SKM-1 (cell line): Measurements from ENCODE around the gene RBBP8NL.
"Not testable (repeated sequence)": the region's sequence is repeated elsewhere in the genome, so short reads cannot be mapped to it uniquely, and the experiment has no call there.

ENCODE experiments used
- DNase-seq: peaks from one replicate; lab custom pipeline; 2025; ENCODE audit not compliant: unreplicated experiment; lab: John Stamatoyannopoulos, UW

RBBP8NL gene

DNA sequence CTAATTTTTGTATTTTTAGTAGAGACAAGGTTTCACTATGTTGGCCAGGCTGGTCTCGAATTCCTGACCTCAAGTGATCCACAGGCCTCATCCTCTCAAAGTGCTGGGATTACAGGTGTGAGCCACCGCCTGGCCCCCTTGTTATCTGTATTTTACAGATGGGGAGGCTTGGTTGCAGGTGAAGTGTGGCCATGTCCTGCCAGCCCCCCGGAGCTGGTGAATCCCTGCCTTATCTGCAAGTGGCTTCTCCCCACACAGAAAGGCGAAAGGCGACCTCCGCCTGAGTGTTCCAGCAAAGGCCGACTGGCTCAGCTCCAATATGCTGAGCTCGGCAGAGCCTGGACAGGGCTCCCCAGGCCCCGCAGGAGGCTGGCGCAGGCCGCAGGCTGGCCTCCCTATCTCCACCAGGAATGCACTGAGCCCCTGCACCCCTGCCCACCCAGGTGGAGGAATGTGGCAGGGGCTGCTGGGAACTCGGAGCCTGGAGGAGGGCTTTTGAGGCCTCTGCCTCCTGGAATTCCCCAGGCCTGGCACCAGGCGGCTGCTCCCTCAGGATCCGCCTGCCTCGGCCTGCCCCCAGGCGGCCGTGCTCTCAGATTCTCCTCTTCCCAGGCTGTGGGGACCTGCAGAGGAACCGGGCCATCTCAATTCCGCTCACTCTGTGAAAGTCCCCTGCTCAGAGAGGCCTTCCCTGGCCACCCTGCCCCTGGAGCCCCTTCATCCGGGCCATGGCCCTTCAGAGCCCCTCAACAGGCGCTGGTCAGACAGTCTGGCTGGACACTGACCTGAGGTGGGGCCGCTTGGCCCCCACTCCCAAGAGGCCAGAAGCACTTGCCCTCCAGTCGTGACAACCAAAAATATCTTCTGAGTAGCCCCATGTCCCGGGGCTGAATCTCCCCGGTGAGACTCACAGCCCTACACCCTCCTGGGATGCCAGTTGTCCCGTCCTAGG, 51.0 kb downstream of the RBBP8NL start:
- no peak for DNase-seq

DNA sequence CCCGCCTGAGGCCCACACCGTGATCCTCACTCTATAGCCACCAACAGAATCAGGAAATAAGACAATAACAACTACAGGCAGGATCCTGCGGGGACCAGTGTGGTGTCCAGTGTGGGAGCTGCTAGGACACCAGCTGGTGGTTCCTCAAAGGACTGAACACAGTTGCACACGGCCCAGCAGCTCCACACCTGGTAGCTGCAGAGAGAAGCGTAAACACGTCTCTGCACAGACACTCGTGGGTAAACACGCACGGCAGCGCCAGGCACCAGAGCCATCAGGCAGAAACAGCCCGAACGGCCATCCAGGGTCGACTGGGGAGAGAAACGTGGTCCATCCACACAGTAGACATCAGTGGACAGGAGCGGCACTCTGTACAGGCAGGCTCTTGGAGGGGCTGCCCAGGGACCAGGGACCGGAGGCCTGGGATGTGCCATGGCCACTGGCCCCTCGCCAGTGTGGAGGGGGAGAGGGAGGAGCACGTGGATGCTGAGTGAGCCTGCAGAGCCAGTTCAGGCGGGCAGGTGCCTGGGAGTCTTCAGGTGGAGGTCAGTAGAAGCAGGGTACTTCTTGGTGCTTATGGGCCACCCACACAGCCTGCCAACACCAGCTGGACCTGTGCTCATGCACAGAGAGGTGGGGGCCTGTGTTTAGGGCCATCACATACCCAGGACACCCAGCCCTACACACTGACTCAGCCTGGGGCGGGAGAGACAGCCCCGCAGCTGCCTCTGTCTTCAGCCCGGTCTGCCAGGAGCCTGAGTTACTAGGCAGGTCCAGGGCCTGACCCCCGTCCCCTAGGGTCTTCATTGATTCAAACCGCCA, 52.8 kb downstream of the RBBP8NL start:
- DNase-seq: no peak

DNA sequence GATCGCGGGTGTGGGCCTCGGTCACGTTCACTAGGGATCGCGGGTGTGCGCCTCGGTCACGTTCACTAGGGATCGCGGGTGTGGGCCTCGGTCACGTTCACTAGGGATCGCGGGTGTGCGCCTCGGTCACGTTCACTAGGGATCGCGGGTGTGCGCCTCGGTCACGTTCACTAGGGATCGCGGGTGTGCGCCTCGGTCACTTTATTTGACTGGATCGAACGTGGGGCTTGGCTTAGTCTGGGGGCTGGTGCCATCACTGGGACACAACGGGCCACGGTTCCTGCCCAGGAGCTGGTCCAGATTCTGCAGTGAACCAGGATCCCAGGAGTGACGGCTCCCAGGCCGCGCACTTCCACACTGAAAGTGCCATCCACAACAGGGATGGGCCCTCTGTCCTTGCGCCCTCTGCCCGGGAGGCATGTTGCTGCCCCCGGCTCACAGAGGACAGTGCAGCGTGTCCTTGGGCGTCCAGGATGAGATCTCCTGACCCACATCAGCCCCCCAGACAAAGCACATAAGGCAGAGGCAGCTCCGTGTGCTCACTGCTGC, 53.6 kb downstream of the RBBP8NL start:
- not testable (repeated sequence) for DNase-seq

DNA sequence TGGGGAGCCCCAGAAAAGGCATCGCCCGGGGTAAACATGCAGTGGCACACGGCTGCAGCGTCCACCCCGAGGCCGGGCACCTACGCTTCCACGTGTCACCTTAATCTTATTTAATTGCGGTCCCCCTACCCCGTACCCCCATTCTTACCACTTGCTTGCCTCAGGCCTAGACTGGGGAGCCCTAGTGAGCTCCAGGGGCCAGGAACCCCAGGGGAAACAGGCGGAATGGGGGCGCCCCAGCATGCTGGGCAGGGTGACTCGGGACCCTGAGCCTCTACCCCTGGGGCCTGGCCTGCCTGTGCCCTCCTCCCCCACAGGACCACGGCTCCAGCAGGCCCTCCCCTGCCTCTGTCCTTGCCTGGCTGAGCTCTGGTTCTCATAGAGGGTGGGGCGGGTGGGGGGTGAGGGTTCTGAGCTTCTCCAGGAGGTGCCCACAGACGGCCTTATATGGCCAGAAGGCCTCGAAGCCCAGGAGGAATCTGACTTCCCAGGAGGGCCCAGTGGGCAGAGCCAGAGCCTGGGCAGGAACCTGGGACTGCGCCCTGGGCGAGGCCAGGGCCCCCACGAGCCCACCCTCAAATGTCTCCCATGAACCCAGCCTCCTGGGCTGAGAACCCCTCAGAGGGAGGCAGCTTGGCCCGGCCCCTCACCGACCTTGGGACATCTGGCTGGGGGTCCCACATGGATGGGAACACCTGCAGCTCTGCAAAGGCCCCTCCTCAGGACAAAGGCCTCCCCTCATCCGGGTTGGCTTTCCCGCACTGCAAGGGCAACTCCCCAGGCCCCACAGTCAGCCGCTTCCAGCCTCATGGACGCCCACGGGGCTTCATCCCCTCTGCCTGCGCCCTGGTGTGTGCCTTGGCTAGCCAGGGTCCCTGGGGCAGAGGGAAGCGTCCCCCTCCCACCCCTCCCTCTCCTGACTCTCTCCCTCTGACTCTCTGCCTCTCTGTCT, 55.0 kb downstream of the RBBP8NL start:
- no peak for DNase-seq

DNA sequence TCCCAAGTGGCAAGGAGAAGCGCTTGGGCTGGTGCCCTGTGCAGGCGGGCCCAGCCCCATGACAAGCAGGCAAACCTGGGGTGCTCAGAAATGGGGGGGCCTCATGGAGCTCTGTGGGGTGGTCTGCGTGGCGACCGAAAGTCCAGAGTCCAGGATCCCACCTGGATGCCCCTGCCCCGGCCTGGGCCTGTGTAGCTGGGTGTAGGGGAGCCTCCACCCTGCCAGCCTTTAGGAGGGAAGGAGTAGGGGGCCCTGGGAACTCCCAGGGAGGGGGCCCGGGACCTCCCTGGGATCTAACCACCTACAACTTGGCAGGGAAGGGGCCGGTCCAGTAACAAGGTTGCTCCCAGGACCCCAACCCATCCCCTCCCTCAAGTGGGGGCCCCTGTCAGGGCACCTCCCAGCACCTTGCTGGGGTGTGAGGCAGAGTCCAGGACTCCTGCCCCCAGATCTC, 55.7 kb downstream of the RBBP8NL start:
- DNase-seq: no peak

DNA sequence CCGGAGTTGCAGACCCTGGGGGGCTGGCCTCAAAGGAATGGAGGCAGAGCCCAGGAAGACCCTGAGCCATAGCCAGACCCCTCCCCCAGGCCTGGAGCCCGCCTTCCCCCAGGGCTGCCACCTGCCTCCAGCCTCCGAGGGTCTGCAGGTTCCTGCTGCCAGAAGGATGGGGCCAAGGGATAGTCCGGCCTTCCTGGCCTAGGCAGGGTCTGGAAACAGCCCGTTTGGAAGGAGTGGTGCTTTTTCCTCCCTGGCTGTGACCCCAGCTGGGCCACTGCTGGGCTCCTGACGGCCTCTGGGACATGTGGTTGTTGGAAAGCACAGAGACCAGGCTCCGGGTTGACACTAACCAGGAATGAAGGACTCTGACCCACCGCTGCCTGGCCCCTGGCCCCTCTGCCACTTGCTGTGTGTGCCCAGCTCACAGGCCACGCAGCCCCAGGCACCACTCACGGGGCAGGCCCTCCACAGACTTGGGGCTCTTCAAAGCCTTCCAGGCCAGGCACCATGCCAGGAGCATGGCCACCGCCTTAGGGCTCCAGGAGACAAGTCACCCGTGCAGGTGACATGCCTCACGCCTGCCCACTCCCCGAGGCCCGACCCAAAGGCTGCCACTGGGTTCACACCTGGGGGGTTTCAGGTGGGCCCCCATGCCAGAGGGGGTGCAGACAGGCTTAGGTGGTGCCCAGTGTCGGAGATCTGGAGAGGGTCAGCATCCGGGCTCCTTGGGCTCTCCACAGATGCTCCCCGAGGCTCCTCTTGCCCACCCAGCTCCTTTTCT, 56.3 kb downstream of the RBBP8NL start:
- no peak for DNase-seq

DNA sequence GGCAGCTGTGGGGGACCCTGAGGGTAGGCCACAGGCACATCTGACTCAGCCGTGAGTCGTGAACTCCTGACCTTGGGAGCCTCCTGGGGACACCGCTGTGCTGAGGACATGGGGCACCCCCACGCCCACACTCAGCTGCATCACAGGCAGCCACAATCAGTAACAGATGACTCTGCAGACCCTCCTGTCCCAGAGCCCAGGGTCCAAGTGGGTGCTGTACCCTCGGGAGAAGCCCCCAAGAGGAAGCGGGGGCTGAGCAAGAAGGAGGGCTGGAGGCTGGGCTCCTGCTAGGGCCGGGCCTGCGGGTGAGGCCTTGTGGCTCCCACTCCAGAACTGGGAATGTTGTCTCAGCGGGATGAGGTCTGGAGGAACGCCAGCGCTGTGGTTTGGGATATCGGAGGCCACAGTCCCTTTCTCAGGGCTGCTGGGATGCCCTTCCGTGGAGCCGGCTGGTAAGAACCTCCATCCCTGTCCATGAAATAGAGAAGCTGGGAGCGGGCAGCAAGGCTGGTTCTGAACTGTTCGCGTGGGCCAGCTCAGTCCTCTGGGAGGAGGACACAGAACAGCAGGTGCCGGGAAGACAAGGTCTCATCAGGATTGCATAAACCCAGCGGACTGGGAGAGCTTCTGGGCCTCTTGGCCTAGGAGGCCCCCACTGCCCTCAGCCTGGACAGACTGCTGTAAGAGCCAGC, 57.1 kb downstream of the RBBP8NL start:
- DNase-seq: no peak

DNA sequence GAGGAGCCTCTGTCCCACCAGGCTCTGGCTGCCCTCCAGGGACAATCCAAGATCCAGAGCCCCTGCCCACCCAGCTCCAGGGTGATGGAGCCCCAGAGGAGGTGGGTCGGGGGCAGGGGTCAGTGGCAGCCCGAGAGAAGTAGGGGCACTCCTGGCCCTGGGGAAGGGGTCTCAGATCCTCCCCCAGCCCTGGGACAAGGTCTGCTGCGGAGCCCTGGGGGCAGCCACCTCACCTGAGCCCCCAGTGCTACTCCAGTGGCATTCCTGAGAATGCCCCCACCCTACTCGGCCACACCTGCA, 57.6 kb downstream of the RBBP8NL start:
- DNase-seq: no peak

DNA sequence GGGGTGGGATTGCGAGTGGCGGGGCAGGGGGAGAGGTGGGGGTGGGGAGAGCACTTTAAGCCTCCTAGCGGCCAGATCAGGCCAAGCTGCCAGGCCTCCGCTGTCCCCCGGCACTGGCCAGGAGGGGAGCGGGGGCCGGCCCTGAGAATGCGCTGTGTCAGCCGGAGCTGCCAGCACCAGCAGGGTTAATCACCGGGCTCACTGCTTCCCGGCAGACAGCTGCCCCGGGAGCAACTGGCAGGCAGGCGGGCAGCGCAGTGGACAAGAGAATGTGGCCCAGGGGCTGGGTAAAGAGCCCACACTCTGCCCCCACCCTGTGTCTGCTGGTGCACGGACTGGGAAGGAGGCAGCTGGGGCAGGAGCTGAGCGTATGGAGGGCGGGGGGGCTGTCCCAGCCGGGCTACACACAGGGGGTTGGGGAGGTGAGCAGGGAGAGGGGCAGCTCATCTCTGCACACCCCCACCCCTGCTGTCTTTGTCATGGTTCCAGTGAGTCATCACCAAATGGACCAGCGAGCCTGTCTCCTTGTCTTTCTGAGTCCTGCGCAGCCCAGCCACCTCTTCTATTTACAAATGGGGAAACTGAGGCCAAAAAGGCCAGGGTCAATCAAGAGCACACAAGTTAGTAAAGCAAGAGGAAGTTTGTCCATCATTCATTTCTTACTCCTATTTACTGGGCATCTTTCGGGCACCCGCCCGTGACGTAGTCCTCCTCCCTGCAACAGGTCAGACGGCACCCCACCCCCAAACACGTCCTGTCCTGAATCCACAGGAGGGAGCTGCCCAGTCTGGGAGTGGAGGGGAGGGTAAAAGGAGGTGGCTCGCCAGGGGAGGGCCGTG, 58.1 kb downstream of the RBBP8NL start:
- no peak for DNase-seq

DNA sequence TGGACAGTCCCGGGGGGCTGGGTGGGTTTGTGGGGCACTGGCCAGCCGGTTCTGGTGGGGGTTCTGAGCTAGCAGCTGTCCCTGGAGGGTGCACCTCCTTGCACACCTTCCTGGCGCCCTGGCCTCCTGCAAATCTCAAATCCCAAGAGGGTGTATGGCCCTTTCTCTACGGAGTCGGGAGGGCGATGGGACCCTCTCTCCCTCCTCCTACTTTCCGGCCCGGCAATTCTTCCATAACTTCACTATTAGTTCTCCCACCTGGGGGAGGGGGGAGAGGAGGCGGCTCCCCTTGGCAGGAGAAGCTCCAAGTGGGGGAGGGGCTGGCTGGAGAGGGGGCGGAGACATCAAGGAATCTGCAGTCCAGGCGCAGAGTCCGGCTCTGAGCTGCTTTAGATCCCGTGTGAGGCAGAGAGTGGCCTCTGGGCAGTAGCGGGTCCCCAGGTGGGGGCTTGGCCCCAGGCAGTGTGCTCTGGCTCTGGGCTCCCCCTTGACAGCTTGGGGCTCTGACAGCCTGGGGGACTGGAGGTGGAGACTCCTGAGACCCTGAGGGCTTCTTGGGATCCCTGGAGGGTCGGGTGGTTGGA, 58.9 kb downstream of the RBBP8NL start:
- no peak for DNase-seq

DNA sequence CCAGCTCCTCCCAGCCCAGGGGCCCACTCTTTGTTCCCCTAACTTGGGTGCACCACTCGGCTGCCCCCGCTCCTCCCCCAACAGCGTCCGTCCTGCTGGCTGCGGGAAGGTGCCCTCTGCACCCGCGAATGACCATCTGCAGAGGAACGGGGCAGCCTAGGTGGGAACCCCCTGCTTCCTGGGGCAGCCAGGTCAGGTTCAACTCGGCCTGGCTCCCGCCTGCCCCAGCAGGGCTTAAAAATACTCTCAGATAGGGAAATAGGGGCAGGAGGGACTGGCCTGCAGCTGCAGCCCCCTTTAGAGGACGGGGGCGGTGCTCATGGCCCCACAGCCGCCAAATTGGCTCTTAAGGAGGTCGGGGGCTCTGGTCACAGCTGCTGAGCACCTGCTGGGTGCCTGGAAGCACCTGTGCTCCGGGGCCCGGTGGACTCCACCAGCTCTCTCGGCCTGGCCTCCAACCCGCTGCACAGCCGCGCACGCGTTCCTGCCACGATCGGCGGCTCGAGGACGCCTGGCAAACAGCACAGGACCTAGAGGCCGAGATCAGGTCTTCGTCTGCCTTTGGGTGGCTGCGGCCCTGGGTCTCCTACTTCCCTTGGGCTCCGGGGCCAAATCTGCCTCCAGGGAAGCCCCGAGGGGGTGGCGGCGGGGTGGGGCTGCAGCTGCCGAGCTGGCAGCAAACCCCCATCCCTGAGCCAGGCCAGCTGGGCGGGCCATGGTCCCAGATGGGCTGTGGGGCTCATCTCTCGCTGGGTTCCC, 59.5 kb downstream of the RBBP8NL start:
- no peak for DNase-seq

DNA sequence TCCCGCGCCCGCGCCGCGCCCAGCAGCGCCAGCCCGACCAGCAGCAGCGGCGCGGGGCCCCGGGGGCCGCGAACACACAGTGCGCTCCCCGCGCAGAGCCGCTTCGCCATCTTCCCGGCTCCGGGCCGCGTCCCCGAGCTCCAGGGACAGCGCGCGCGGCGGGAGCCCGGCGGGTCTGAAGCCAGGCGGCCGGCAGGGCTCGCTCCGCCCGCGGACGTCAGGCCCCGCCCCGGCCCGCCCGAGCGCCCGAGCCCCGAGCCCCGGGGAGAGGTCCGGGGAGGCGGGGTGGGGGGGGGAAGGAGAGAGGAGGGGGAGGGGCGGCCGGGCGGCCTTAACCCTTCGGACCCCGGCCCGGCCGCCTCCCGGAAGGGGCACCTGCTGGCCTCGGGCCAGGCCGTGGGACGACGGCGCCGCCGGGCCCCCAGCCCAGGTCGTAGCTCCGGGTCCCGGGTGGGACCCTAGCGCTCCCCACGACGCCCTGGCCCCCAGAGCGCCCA, 60.2 kb downstream of the RBBP8NL start, which contains the start of gene LAMA5:
LAMA5 (minus strand) TSS at position 177 of the 497 bp plus-strand sequence; CDS start at position 110, 67 bp downstream.
- DNase-seq: no peak

DNA sequence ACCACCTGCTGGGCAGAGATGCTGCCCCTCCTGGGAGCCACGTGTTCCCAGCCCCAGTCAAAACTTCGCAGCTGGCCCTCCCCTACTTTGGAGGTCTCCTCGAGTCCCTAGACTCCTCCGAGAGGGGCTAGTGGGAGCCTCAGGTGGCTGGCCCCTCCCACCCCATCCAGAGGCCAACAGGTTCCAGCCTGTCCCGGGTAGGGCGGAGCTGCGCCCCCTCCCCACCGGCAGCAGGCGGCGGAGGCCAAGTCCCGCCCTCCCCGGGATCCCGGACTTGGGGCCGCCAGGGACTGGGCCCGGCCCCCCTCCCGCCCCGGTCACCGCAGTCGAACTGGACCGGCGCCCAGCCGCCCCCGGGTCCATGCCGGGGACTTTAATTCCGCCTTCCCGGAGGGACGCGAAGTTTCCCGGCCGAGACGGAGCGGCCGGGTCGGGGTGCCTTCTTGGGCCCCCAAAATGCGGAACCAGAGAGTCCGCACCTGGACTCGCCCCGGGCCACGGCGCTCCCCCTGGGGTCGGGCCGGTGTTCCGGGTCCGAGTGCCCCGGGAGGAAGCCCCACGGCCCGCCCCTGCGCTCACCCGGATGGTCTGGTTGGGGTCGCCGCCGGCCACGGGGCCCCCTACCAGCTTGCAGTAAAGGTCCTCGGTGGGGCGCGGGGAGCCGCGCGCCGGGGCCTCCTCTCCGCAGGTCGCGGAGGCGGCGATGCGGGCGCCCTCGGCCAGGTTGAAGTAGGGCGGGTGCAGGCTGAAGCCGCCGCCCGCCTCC, 60.8 kb downstream of the RBBP8NL start:
- DNase-seq: no peak

DNA sequence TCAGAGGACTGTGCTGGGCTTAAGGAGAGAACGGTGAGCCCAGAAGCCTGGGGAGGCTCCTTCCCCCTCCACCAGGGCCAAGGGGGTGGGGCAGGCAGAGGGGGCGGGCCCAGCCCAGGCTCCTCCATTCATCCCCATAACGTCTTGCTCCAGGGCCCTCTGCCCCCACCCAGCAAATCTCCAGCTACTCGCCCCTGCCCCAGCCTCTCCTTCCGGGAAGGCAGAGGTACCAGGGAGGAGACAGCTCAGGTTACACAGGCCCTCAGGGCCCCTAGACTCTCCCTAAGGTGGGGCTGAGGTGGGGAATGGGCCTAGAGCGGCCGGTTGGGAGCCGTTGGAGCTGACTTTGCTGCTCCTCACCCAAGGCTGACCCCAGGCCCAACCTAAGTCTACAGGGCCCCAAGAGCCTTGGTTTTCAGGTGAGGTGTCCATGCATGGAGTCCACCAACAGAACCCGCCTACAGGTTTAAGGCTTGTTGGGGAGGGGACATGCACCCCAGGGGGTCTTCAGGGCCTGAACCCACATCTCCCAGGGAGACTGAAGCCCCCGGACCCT, 61.4 kb downstream of the RBBP8NL start:
- DNase-seq: no peak

DNA sequence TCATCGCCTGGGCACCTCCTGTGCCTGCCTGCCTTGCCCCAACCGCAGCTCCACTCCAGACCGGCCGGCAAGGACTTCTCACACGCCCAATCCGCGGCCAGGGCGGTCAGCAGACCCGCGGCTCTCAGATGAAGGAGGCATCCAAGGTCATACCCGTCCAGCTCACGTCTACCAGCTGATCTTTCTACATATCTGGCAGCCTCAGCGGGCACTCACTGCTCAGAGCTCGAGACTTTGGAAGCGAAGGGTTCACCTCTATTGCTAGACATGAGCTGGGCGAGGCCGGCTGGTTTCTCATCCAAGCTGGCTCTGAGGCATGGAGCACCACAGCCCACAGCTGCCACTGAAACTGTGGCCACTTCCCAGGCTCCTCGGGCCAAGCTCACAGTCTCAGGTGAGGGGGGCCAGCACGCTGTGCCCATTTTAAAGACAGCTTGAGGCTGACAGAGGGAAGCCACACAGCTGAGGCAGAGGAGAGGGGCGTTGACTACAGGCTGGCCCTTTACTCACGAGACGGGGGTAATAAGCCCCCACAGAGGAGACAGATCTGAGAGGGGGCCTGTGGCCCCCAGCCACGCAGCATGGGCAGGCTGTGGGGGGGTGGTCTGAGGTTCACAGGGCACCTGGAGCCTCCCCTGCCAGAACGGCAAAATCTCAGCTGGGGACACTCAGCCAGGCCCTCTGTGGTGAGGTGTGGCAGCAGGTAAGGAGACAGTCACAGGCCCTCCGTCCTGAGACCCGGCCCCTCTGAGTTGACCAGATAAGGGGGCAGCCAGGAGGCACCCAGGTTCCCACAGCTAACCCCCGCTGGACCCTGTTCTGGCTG, 62.2 kb downstream of the RBBP8NL start:
- no peak for DNase-seq
